NCI-H187 (cell line): ENCODE results near the gene EIPR1.
"Not testable (repeated sequence)": the region's sequence is repeated elsewhere in the genome, so short reads cannot be mapped to it uniquely, and the experiment has no call there.

ENCODE experiments used
- DNase-seq, 2 experiments: peaks; one replicate each; lab custom pipeline; 2025; lab: John Stamatoyannopoulos, UW

EIPR1 gene

GRCh38 chr2:3192920-3193319 lies 184.7 kb downstream of the EIPR1 start:
- DNase-seq, result no peak

- DNase-seq, result no peak
Measured at GRCh38 chr2:3192281-3192818, 185.3 kb downstream of the EIPR1 start.

- DNase-seq, result no peak
Measured at GRCh38 chr2:3189961-3190360, 187.7 kb downstream of the EIPR1 start.

- no peak for DNase-seq
Measured at GRCh38 chr2:3189076-3189591, 188.5 kb downstream of the EIPR1 start.

- no peak for DNase-seq
Measured at GRCh38 chr2:3188405-3188946, 189.1 kb downstream of the EIPR1 start.

GRCh38 chr2:3187467-3187866 lies 190.2 kb downstream of the EIPR1 start:
- no peak for DNase-seq

GRCh38 chr2:3186766-3187165 lies 190.9 kb downstream of the EIPR1 start:
- no peak for DNase-seq

- DNase-seq, result no peak
Measured at GRCh38 chr2:3185910-3186309, 191.7 kb downstream of the EIPR1 start.

GRCh38 chr2:3185256-3185655 lies 192.4 kb downstream of the EIPR1 start:
- no peak for DNase-seq

GRCh38 chr2:3184167-3184566 lies 193.5 kb downstream of the EIPR1 start:
- DNase-seq, result no peak

GRCh38 chr2:3183766-3184165 lies 193.9 kb downstream of the EIPR1 start:
- no peak for DNase-seq

- DNase-seq, result no peak
Measured at GRCh38 chr2:3182848-3183247, 194.8 kb downstream of the EIPR1 start.

GRCh38 chr2:3181416-3182010 lies 196.1 kb downstream of the EIPR1 start:
- DNase-seq, result no peak

GRCh38 chr2:3180909-3181221 lies 196.8 kb downstream of the EIPR1 start:
- not testable (repeated sequence) for DNase-seq

- DNase-seq, result no peak
Measured at GRCh38 chr2:3180082-3180908, 197.3 kb downstream of the EIPR1 start.

- DNase-seq, result no peak
Measured at GRCh38 chr2:3179626-3180025, 198.0 kb downstream of the EIPR1 start.

GRCh38 chr2:3179208-3179607 lies 198.4 kb downstream of the EIPR1 start:
- DNase-seq, result no peak

- DNase-seq, result no peak
Measured at GRCh38 chr2:3178578-3179031, 199.0 kb downstream of the EIPR1 start.

- DNase-seq, result no peak
Measured at GRCh38 chr2:3177891-3178577, 199.6 kb downstream of the EIPR1 start.

- DNase-seq, result no peak
Measured at GRCh38 chr2:3176869-3177255, 200.8 kb downstream of the EIPR1 start.

- DNase-seq, result no peak
Measured at GRCh38 chr2:3176071-3176868, 201.3 kb downstream of the EIPR1 start.

GRCh38 chr2:3175568-3175955 lies 202.1 kb downstream of the EIPR1 start:
- no peak for DNase-seq
